Measurements from ENCODE around the gene NUDT8.

Gene NUDT8

GRCh38 chr11:67667490-67668191 lies 37.9 kb upstream of the NUDT8 start:
- no peak overlapping the region for H2AFZ ChIP-seq (ENCODE audit: low read depth)
- no peak for TF ChIP-seq CTCF (conservative IDR thresholded peaks at IDR 0.05; ENCODE audit: low read depth, low read length)
- H3K4me3 ChIP-seq (IDR thresholded peaks at IDR 0.05; ENCODE audit: insufficient read depth, low read depth, low read length) = no peak overlapping the region
- no peak overlapping the region for H3K4me2 ChIP-seq
- H3K79me2 ChIP-seq (ENCODE audit: insufficient read depth, low read depth) = no peaks in the 10 kb centered on the region
- no peak overlapping the region for H3K9ac ChIP-seq
- H4K20me1 ChIP-seq (ENCODE audit: insufficient read depth) = no peaks in the 10 kb centered on the region
- no peaks in the 10 kb centered on the region for H3K36me3 ChIP-seq (ENCODE audit: insufficient read depth)
- no peaks in the 10 kb centered on the region for H3K4me1 ChIP-seq (ENCODE audit: low read depth, poor library complexity, severe bottlenecking)
- H3K27me3 ChIP-seq (ENCODE audit: insufficient read depth, low read depth) = no peaks in the 10 kb centered on the region; the same call in 1 of the 2 replicates
- no peak overlapping the region for H3K27ac ChIP-seq

GRCh38 chr11:67666676-67667489 lies 37.1 kb upstream of the NUDT8 start:
- H3K4me1 ChIP-seq (ENCODE audit: low read depth, poor library complexity, severe bottlenecking) = no peaks in the 10 kb centered on the region
- H3K4me2 ChIP-seq = no peak overlapping the region
- no peaks in the 10 kb centered on the region for H3K79me2 ChIP-seq (ENCODE audit: insufficient read depth, low read depth)
- no peaks in the 10 kb centered on the region; the same call in 1 of the 2 replicates for H3K27me3 ChIP-seq (ENCODE audit: insufficient read depth, low read depth)
- TF ChIP-seq CTCF (conservative IDR thresholded peaks at IDR 0.05; ENCODE audit: low read depth, low read length) = no peak
- H3K9ac ChIP-seq = no peak overlapping the region
- H4K20me1 ChIP-seq (ENCODE audit: insufficient read depth) = no peaks in the 10 kb centered on the region
- no peaks in the 10 kb centered on the region for H3K36me3 ChIP-seq (ENCODE audit: insufficient read depth)
- no peak overlapping the region for H2AFZ ChIP-seq (ENCODE audit: low read depth)
- no peak overlapping the region for H3K27ac ChIP-seq
- no peak overlapping the region for H3K4me3 ChIP-seq (IDR thresholded peaks at IDR 0.05; ENCODE audit: insufficient read depth, low read depth, low read length)

GRCh38 chr11:67666303-67666645 lies 36.5 kb upstream of the NUDT8 start:
- Histone ChIP-seq H3K9ac (no peak overlapping the region), H3K27me3 (ENCODE audit: insufficient read depth, low read depth) (no peaks in the 10 kb centered on the region; the same call in 1 of the 2 replicates), H4K20me1 (ENCODE audit: insufficient read depth) (no peaks in the 10 kb centered on the region), H3K27ac (no peak overlapping the region), H3K4me3 (IDR thresholded peaks at IDR 0.05; ENCODE audit: insufficient read depth, low read depth, low read length) (no peak overlapping the region), H3K4me1 (ENCODE audit: low read depth, poor library complexity, severe bottlenecking) (no peaks in the 10 kb centered on the region), H3K4me2 (no peak overlapping the region), H3K79me2 (ENCODE audit: insufficient read depth, low read depth) (no peaks in the 10 kb centered on the region), H3K36me3 (ENCODE audit: insufficient read depth) (no peaks in the 10 kb centered on the region), H2AFZ (ENCODE audit: low read depth) (no peak overlapping the region)
- no peak for TF ChIP-seq CTCF (conservative IDR thresholded peaks at IDR 0.05; ENCODE audit: low read depth, low read length)

- no peak overlapping the region for H3K4me3 ChIP-seq (IDR thresholded peaks at IDR 0.05; ENCODE audit: insufficient read depth, low read depth, low read length)
- no peaks in the 10 kb centered on the region for H4K20me1 ChIP-seq (ENCODE audit: insufficient read depth)
- H3K4me1 ChIP-seq (ENCODE audit: low read depth, poor library complexity, severe bottlenecking) = no peaks in the 10 kb centered on the region
- no peaks in the 10 kb centered on the region for H3K36me3 ChIP-seq (ENCODE audit: insufficient read depth)
- peaks cover 2% of the 10 kb centered on the region; the same call in 1 of the 2 replicates for H3K27me3 ChIP-seq (ENCODE audit: insufficient read depth, low read depth)
- H3K9ac ChIP-seq = no peak overlapping the region
- no peak for TF ChIP-seq CTCF (conservative IDR thresholded peaks at IDR 0.05; ENCODE audit: low read depth, low read length)
- no peak overlapping the region for H3K4me2 ChIP-seq
- no peak overlapping the region for H2AFZ ChIP-seq (ENCODE audit: low read depth)
- no peaks in the 10 kb centered on the region for H3K79me2 ChIP-seq (ENCODE audit: insufficient read depth, low read depth)
- H3K27ac ChIP-seq = no peak overlapping the region
Observed at GRCh38 chr11:67665541-67666302, 36.0 kb upstream of the NUDT8 start.
